Panc1 (cell line): Measurements from ENCODE around the gene SRGAP3.

Source experiments
- POLR2AphosphoS5 ChIP-seq: IDR thresholded peaks from 2 replicates; pipeline ENCODE4 v1.6.1; 2012; ENCODE audit warnings: mild to moderate bottlenecking, low read depth, low read length, moderate library complexity
- TF ChIP-seq, protein P1 (sequence below): fragments of 450-650 bp; IDR thresholded peaks from 2 replicates; pipeline ENCODE4 v1.5.1; 2017; ENCODE audit warnings: mild to moderate bottlenecking
- TF ChIP-seq, protein P2 (sequence below), 2 experiments: IDR thresholded peaks; 2 replicates each; pipeline ENCODE4 v1.6.1; 2011 to 2012; ENCODE audit warnings: low read depth in 2 of 2, control low read depth in 1 of 2, low read length in 1 of 2, mild to moderate bottlenecking in 1 of 2, moderate library complexity in 1 of 2; ENCODE audit not compliant: insufficient read depth in 1 of 2

DNA sequence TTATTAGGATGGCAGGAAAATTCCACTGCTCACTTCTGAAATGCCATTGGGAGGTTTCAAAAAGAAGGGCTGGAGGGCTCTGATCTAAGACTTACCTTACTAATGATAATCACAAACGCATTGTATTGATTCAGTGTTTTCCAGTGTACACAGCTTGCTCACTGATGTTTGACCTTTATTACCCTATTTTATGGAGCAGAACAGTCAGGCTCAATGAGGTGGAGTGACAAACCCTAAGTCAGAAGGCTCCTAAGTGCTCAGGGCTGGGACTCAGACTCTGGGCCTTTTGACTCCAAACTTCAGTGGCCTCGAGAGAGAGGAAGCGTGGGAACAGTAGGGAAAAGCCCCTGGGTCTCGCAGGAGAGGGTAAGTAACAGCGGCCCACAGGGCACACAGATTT is 265.9 kb downstream of the SRGAP3 start:
- TF ChIP-seq POLR2AphosphoS5: no peak
- TF ChIP-seq, protein P1, sequence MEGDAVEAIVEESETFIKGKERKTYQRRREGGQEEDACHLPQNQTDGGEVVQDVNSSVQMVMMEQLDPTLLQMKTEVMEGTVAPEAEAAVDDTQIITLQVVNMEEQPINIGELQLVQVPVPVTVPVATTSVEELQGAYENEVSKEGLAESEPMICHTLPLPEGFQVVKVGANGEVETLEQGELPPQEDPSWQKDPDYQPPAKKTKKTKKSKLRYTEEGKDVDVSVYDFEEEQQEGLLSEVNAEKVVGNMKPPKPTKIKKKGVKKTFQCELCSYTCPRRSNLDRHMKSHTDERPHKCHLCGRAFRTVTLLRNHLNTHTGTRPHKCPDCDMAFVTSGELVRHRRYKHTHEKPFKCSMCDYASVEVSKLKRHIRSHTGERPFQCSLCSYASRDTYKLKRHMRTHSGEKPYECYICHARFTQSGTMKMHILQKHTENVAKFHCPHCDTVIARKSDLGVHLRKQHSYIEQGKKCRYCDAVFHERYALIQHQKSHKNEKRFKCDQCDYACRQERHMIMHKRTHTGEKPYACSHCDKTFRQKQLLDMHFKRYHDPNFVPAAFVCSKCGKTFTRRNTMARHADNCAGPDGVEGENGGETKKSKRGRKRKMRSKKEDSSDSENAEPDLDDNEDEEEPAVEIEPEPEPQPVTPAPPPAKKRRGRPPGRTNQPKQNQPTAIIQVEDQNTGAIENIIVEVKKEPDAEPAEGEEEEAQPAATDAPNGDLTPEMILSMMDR: no peak
- TF ChIP-seq, protein P2, sequence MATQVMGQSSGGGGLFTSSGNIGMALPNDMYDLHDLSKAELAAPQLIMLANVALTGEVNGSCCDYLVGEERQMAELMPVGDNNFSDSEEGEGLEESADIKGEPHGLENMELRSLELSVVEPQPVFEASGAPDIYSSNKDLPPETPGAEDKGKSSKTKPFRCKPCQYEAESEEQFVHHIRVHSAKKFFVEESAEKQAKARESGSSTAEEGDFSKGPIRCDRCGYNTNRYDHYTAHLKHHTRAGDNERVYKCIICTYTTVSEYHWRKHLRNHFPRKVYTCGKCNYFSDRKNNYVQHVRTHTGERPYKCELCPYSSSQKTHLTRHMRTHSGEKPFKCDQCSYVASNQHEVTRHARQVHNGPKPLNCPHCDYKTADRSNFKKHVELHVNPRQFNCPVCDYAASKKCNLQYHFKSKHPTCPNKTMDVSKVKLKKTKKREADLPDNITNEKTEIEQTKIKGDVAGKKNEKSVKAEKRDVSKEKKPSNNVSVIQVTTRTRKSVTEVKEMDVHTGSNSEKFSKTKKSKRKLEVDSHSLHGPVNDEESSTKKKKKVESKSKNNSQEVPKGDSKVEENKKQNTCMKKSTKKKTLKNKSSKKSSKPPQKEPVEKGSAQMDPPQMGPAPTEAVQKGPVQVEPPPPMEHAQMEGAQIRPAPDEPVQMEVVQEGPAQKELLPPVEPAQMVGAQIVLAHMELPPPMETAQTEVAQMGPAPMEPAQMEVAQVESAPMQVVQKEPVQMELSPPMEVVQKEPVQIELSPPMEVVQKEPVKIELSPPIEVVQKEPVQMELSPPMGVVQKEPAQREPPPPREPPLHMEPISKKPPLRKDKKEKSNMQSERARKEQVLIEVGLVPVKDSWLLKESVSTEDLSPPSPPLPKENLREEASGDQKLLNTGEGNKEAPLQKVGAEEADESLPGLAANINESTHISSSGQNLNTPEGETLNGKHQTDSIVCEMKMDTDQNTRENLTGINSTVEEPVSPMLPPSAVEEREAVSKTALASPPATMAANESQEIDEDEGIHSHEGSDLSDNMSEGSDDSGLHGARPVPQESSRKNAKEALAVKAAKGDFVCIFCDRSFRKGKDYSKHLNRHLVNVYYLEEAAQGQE (IDR thresholded peaks at IDR 0.05; ENCODE audit: insufficient read depth in 1 of 2, low read depth in 2 of 2, low read length in 1 of 2): no peak
